ENCODE results near the gene MUL1. TPM values are rescaled to one million over a fixed set of nuclear protein-coding genes. Genes with fewer than 3 reads are reported as not detected.
A peak's percentile ranks its signal among the peaks of the same experiment; 100 is the strongest.

MUL1 gene
- total RNA-seq, 1 donor from 2014 or later, result 31.1 TPM

- TF ChIP-seq CTCF (conservative IDR thresholded peaks at IDR 0.05), result no peak
- Mint-ChIP-seq H3K4me3 (peak within 1 kb of the TSS; percentile 84), H3K36me3 (no peaks in the 10 kb centered on the region), H3K9me3 (no peaks in the 10 kb centered on the region), H3K27me3 (peaks cover 41% of the 10 kb centered on the region), H3K4me1 (ENCODE audit: unreplicated experiment) (peaks cover 6% of the 10 kb centered on the region), H3K27ac (no peak within 1 kb of the TSS)
- DNase-seq (ENCODE audit: extremely low spot score, unreplicated experiment), result peak; percentile 75
Measured at GRCh38 chr1:20551945-20552727, 44.2 kb upstream of the MUL1 start, which contains the start of gene FAM43B. FAM43B (plus strand) TSS chr1:20552573; CDS start chr1:20552974, 401 bp downstream.

GRCh38 chr1:20551161-20551560 lies 43.2 kb upstream of the MUL1 start:
- DNase-seq (ENCODE audit: extremely low spot score, unreplicated experiment), result no peak
- no peaks in the 10 kb centered on the region for H3K9me3 Mint-ChIP-seq
- peaks cover 6% of the 10 kb centered on the region for H3K4me1 Mint-ChIP-seq (ENCODE audit: unreplicated experiment)
- no peaks in the 10 kb centered on the region for H3K36me3 Mint-ChIP-seq
- peaks cover 48% of the 10 kb centered on the region for H3K27me3 Mint-ChIP-seq
- peak overlapping the region; percentile 29 for H3K4me3 Mint-ChIP-seq
- H3K27ac Mint-ChIP-seq, result no peak overlapping the region
- TF ChIP-seq CTCF (conservative IDR thresholded peaks at IDR 0.05), result no peak

GRCh38 chr1:20546637-20547036 lies 38.7 kb upstream of the MUL1 start:
- H3K4me1 Mint-ChIP-seq (ENCODE audit: unreplicated experiment), result peaks cover 6% of the 10 kb centered on the region
- no peaks in the 10 kb centered on the region for H3K9me3 Mint-ChIP-seq
- TF ChIP-seq CTCF (conservative IDR thresholded peaks at IDR 0.05), result no peak
- no peak overlapping the region for H3K4me3 Mint-ChIP-seq
- peaks cover 71% of the 10 kb centered on the region for H3K27me3 Mint-ChIP-seq
- no peak overlapping the region for H3K27ac Mint-ChIP-seq
- H3K36me3 Mint-ChIP-seq, result no peaks in the 10 kb centered on the region
- no peak for DNase-seq (ENCODE audit: extremely low spot score, unreplicated experiment)

GRCh38 chr1:20540281-20540680 lies 32.3 kb upstream of the MUL1 start:
- Mint-ChIP-seq H3K27me3 (peaks cover 78% of the 10 kb centered on the region), H3K4me3 (no peak overlapping the region), H3K9me3 (no peaks in the 10 kb centered on the region), H3K36me3 (no peaks in the 10 kb centered on the region), H3K27ac (no peak overlapping the region), H3K4me1 (ENCODE audit: unreplicated experiment) (no peaks in the 10 kb centered on the region)
- no peak for DNase-seq (ENCODE audit: extremely low spot score, unreplicated experiment)
- no peak for TF ChIP-seq CTCF (conservative IDR thresholded peaks at IDR 0.05)

- Mint-ChIP-seq H3K27ac (no peak overlapping the region), H3K9me3 (no peaks in the 10 kb centered on the region), H3K4me3 (no peak overlapping the region), H3K4me1 (ENCODE audit: unreplicated experiment) (peaks cover 1% of the 10 kb centered on the region), H3K27me3 (peaks cover 82% of the 10 kb centered on the region), H3K36me3 (no peaks in the 10 kb centered on the region)
- no peak for DNase-seq (ENCODE audit: extremely low spot score, unreplicated experiment)
- no peak for TF ChIP-seq CTCF (conservative IDR thresholded peaks at IDR 0.05)
Measured at GRCh38 chr1:20538760-20539551, 31.0 kb upstream of the MUL1 start.

Data from type B pancreatic cell (in vitro differentiated cells).